Heart right ventricle (tissue), 16 donors: ENCODE measurements around the gene ARL6IP4. TPM values are rescaled to one million over a fixed set of nuclear protein-coding genes. Genes with fewer than 3 reads are reported as not detected.
A peak's percentile ranks its signal among the peaks of the same experiment; 100 is the strongest.

Source experiments
- ATAC-seq, 8 donors: fragments of 200-7000 bp; cut with Tn5 transposase; one replicate each; pipeline ENCODE4 v1.9.1; 2020; ENCODE audit warnings: mild to moderate bottlenecking in 8 of 8, moderate library complexity in 8 of 8, moderate number of reproducible peaks in 1 of 8
- DNase-seq, 2 donors: peaks; one replicate each; pipeline ENCODE4 v3.0.0-alpha.2; 2020
- H3K27ac ChIP-seq, 10 donors: fragments of 200-600 bp; sonication (generic) in 2 of 10; one replicate each; pipeline versions ENCODE4 v1.5.0 to v1.8.0; 2020 to 2022; ENCODE audit warnings: mild to moderate bottlenecking in 3 of 10
- H3K27me3 ChIP-seq, 7 donors: fragments of 200-600 bp; one replicate each; pipeline ENCODE4 v1.8.0; 2021 to 2022; ENCODE audit warnings: mild to moderate bottlenecking in 2 of 7
- H3K36me3 ChIP-seq, 9 donors: fragments of 200-600 bp; sonication (generic) in 1 of 9; one replicate each; pipeline versions ENCODE4 v1.5.0 to v1.8.0; 2020 to 2022; ENCODE audit warnings: mild to moderate bottlenecking in 2 of 9
- H3K4me1 ChIP-seq, 9 donors: fragments of 200-600 bp; sonication (generic) in 1 of 9; one replicate each; pipeline versions ENCODE4 v1.5.0 to v1.8.0; 2020 to 2022; ENCODE audit warnings: mild to moderate bottlenecking in 4 of 9
- H3K4me3 ChIP-seq, 10 donors: fragments of 200-600 bp; sonication (generic) in 2 of 10; one replicate each; pipeline versions ENCODE4 v1.5.0 to v1.8.0; 2020 to 2022; ENCODE audit warnings: mild to moderate bottlenecking in 7 of 10, moderate library complexity in 2 of 10
- H3K9me3 ChIP-seq, 11 donors: fragments of 200-600 bp in 10 of 11; sonication (generic) in 2 of 11; one replicate each; pipeline versions ENCODE4 v1.5.0 to v1.8.0; 2013 to 2022; ENCODE audit warnings: mild to moderate bottlenecking in 2 of 11, control low read depth in 1 of 11, moderate library complexity in 1 of 11
- WGBS, 2 donors: extraction: QIAGEN DNeasy Blood & Tissue Kit; methylation state at CpG; one replicate each; pipeline ENCODE4 v1.1.7; 2013; ENCODE audit warnings: inconsistent platforms in 1 of 2; 5-methylcytosine and 5-hydroxymethylcytosine counted together
- intact Hi-C, 10 donors: fragments of 100-400 bp; cut with DNase I; formaldehyde crosslinking; loops; one replicate each; pipeline versions ENCODE4 v1.11.1 to v1.14.2; 2022
- polyA plus RNA-seq, 2 donors: library from polyadenylated mRNA; stranded (reverse); fragments of 200-250 nt; gene quantifications; one replicate each; pipeline ENCODE4 v1.2.3, GENCODE V29; 2013
- total RNA-seq, 10 donors: library from RNA; stranded (reverse); fragmentation: NEBNext Ultra II Directional in 3 of 10; extraction: Animal tissue kit (Norgen Biotek cat#: 25700) in 3 of 10; gene quantifications; one replicate each; pipeline versions ENCODE4 v1.2.1 to v1.2.4, GENCODE V29; 2021 to 2023
- TF ChIP-seq, protein P1 (sequence below), 9 donors: fragments of 200-600 bp; sonication (generic) in 2 of 9; IDR thresholded peaks; one replicate each; pipeline versions ENCODE4 v1.5.0 to v1.8.0; 2021 to 2022; ENCODE audit warnings: antibody characterized with exemption in 9 of 9, mild to moderate bottlenecking in 5 of 9, moderate library complexity in 1 of 9
- donor health status: Arrhythmogenic right ventricular cardiomyopathy.
- donor health status: ischemic (EF 13 %, LVEDD 7.1; RV severe dilation, severe dysfunction).
- donor health status: healthy with polysubstance abuse.
- donor health status: DM: no; HTN: yes; CAD: no.
- donor health status: DM: no; HTN: no; CAD: no.
- donor health status: ischemic (EF 25% LVEDD 6.9; RV normal size, moderate dysfunction).
- donor health status: ischemic (EF 25% LVEDD 5.7; RV mildly dilated, moderate dysfunction).
- donor health status: healthy.
- donor health status: DM: yes; HTN: yes; CAD: no.
- donor health status: Ischemic cardiomyopathy.
- donor health status: ischemic (EF 35%, LVEDD 5.7; RV mildly dilated, moderate dysfunction).
- donor health status: nonischemic (EF 11% LVEDD 7.7; RV severe dilation, severe dysfunction).
- donor health status: DM: yes; HTN: yes; CAD: no.
- donor health status: PGD.
- donor health status: ischemic (EF 29% LVEDD 5.4; RV normal size, mild dysfunction).
- donor health status: nonischemic (EF 23%, LVEDD 6.1; RV moderate dilation, normal function).

The ARL6IP4 gene
- total and polyA plus RNA-seq, 12 donors = 125 to 319 (median 145) TPM

DNA sequence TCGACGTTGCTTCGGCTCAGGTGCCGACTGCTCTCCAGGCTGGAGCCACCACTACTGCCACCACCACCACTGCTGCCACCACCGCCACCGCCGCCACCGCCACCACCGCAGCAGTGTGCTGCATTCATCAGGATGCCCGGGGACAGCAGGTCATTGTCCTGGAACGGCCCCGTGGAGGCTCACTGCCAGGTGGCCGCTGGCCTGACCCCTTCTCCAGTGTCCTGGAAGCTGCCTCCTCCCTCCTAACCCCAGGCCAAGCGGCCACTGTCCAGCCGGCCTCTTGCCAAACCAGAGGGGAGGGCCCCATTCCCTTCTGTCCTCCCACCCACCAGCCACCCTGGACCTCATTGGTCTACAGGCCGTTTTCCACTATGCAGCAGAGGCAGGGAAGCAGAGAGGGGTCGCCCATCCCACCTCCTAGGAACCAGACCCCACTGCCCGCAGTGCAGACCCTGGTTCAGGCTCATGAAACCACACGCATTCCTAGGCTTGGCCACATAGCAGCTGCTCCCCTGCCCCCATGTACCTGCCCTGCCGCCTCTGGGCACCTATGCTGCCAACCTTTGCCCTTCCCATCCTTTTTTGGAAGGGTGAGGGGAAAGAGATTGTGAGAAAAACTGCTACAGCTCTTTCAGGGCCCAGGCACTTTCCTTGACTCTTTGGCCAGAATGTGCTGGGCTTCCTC, 15.2 kb downstream of the ARL6IP4 start:
- H3K4me1 ChIP-seq = peaks cover 0 to 15% (median 9%) of the 10 kb centered on the region in 9 donors
- 72 to 74% methylated on average over 20 of the region's 20 CpGs for WGBS, 2 donors
- H3K27ac ChIP-seq = no peak overlapping the region
- no peak overlapping the region for H3K4me3 ChIP-seq
- H3K36me3 ChIP-seq = peaks cover 0 to 93% (median 6%) of the 10 kb centered on the region in 9 donors
- intact Hi-C loops = no loop called here
- DNase-seq = peak; percentile 44 to 68
- H3K9me3 ChIP-seq = no peaks in the 10 kb centered on the region
- peak in 7 of 8 donors; percentile 18 to 84 (median 50) for ATAC-seq
- TF ChIP-seq, protein P1, sequence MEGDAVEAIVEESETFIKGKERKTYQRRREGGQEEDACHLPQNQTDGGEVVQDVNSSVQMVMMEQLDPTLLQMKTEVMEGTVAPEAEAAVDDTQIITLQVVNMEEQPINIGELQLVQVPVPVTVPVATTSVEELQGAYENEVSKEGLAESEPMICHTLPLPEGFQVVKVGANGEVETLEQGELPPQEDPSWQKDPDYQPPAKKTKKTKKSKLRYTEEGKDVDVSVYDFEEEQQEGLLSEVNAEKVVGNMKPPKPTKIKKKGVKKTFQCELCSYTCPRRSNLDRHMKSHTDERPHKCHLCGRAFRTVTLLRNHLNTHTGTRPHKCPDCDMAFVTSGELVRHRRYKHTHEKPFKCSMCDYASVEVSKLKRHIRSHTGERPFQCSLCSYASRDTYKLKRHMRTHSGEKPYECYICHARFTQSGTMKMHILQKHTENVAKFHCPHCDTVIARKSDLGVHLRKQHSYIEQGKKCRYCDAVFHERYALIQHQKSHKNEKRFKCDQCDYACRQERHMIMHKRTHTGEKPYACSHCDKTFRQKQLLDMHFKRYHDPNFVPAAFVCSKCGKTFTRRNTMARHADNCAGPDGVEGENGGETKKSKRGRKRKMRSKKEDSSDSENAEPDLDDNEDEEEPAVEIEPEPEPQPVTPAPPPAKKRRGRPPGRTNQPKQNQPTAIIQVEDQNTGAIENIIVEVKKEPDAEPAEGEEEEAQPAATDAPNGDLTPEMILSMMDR (IDR thresholded peaks at IDR 0.05) = no peak
- H3K27me3 ChIP-seq = no peaks in the 10 kb centered on the region

DNA sequence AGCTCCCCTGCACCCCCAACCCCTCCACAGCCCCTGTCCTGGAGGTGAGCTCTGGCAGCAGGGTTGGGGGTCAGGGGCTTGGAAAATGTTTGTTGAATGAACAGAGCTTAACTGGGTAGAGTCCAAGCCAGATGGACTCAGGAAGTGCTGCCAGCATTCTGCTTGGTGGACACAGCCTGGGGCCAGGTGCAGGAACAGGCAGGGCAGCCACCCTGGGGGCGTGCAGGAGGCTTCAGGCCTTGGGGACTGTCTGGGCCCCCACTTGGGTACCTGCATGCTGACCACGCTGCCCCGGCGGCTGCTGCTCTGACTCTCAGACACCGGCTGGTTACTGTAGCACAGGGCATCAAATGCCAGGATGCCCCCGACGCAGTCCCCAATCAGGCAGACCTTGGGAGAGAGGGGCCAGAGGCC, 15.7 kb downstream of the ARL6IP4 start:
- no peak overlapping the region for H3K4me3 ChIP-seq
- ATAC-seq (no peak), DNase-seq (no peak)
- WGBS, 2 donors = 92 to 96% methylated on average over 7 of the region's 7 CpGs
- peaks cover 0 to 93% (median 10%) of the 10 kb centered on the region in 9 donors for H3K36me3 ChIP-seq
- no peaks in the 10 kb centered on the region for H3K9me3 ChIP-seq
- H3K27ac ChIP-seq = no peak overlapping the region
- intact Hi-C loops = no loop called here
- TF ChIP-seq, protein P1 (IDR thresholded peaks at IDR 0.05) = no peak
- H3K4me1 ChIP-seq = peaks cover 0 to 15% (median 9%) of the 10 kb centered on the region in 9 donors
- no peaks in the 10 kb centered on the region for H3K27me3 ChIP-seq

DNA sequence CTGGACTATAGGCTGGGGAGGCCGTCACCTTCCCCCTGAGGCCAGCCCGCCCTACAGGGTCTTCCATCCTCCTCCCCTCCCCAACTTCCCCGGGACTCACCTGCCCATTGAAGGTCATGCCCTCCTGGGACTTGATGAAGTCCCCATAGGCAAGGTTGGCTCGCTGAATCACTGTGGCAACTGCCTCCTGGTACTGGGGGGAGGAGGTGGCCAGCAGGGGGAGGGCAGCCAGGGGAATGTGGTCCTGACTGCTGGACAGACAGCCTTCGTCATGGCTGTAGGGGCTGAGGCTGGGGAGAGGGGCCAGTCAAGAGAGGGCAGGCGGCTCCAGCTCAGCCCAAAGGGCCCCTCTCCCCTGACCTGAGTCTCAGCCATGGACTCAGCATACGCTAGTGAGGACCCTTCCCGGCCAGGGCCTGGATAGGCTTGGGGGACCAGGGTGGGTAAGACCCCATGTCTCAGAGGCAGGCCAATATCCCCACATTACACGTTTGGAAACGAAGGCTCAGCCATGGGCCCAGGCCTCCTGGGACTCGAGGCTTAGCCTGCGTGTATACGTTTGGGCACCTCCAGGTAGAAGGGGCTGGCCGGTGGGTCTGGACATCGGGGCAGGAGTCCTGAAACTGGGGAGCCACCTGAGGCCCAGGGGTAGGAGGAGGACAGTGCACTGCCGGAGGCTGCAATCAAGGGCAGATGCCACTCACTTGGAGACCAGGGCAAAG, 16.3 kb downstream of the ARL6IP4 start:
- ATAC-seq (peak in 1 of 8 donors; percentile 10), DNase-seq (no peak)
- no peaks in the 10 kb centered on the region for H3K27me3 ChIP-seq
- intact Hi-C loops = no loop called here
- peaks cover 0 to 93% (median 10%) of the 10 kb centered on the region in 9 donors for H3K36me3 ChIP-seq
- no peaks in the 10 kb centered on the region for H3K9me3 ChIP-seq
- TF ChIP-seq, protein P1 (IDR thresholded peaks at IDR 0.05) = no peak
- 95% methylated on average over 16 of the region's 16 CpGs for WGBS, 2 donors
- H3K27ac ChIP-seq = no peak overlapping the region
- H3K4me3 ChIP-seq = no peak overlapping the region
- H3K4me1 ChIP-seq = peaks cover 0 to 15% (median 9%) of the 10 kb centered on the region in 9 donors

DNA sequence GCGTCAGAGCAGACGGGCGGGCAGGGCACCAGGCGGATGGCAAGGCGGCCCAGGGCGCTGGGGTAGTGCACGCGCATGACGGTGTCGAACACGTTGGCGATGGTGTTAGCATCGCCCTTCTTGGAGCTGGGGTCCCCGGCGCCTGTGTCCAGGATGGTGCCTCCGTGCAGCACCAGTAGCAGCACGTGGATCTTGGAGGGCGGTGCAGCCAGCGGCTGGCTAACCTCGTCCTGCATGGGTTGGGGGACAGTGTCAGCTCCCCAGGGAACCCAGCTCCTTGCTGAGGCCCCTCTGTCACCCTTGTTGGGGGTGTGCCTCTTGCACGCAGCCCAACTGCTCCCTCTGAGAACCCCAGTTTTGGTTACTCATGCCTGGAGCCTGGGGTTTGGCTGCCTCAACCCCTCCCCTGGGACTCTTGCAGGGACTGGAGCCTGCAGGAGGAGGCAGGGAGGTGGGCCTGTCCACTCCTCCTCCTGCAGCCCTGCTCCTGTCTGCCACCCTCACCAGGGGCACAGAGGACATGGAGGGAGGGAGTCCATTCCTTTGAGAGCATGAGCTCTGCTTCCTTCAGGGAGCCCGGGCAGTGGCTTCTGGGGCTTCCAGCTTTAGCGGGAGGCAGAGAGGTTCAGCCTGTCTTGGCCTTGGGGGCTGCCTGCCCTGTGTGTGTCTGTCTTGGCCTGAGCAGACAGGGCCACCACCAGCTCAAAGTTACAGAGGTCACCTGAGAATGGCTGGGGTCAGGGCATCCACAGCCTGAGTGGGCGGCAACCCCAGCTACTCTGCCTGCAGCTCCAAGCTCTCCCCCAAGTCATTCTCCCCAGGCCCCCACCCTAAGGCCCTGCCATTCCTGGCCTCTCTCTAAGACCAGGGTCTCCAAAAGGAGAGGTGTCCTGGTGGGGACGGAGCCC, 17.1 kb downstream of the ARL6IP4 start:
- Histone ChIP-seq H3K4me1 (peaks cover 0 to 15% (median 9%) of the 10 kb centered on the region in 9 donors), H3K36me3 (peaks cover 0 to 86% (median 10%) of the 10 kb centered on the region in 9 donors), H3K27me3 (no peaks in the 10 kb centered on the region), H3K9me3 (no peaks in the 10 kb centered on the region), H3K27ac (no peak overlapping the region), H3K4me3 (no peak overlapping the region)
- TF ChIP-seq, protein P1 (IDR thresholded peaks at IDR 0.05) = no peak
- intact Hi-C loops = no loop called here
- ATAC-seq (peak in 1 of 8 donors; percentile 6), DNase-seq (no peak)
- 94 to 95% methylated on average over 25 of the region's 25 CpGs for WGBS, 2 donors
